HG03103 (cell line): ENCODE measurements around the gene CEP131.

Source experiments
- ATAC-seq: cut with Tn5 transposase; IDR thresholded peaks from one replicate; pipeline ENCODE4 v1.9.1; 2021; ENCODE audit warnings: low read depth; ENCODE audit not compliant: unreplicated experiment

The CEP131 gene

DNA sequence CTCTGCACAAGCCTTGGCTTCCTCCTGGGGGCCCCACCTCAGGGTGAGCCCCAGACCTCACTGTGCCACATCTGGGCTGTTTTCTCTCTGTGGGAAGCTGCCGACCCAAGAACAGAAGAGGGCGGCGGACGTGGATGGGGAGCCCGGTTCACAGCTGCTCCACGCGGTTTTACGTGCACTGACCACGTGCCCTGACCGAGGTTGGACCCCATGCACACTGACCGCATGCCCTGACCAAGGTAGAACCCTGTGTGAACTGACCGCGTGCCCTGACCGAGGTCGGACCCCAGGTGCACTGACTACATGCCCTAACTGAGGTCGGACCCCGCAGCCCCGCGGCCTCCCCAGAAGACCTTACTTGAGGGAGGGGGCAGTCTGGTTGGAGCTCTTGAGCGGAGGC, 19.6 kb downstream of the CEP131 start:
- no peak for ATAC-seq

DNA sequence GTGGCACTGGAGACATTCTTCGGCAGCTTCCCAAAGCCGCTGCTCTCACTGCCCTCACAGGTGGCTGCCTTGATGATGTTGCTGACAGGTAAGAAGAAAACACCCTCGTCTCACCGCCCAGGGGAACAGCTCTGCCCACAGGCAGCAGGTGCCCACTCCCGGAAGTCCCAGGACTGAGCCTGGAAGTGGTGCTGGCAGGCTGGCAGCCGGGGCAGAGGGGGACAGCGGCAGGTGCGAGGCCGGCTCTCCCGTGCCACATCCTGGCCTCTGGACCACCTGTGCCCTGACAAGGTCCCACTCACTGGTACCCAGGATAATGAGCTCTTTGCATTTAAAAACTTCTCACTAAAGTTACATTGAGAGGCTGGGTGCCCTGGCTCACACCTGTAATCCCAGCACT, 20.4 kb downstream of the CEP131 start:
- no peak for ATAC-seq

DNA sequence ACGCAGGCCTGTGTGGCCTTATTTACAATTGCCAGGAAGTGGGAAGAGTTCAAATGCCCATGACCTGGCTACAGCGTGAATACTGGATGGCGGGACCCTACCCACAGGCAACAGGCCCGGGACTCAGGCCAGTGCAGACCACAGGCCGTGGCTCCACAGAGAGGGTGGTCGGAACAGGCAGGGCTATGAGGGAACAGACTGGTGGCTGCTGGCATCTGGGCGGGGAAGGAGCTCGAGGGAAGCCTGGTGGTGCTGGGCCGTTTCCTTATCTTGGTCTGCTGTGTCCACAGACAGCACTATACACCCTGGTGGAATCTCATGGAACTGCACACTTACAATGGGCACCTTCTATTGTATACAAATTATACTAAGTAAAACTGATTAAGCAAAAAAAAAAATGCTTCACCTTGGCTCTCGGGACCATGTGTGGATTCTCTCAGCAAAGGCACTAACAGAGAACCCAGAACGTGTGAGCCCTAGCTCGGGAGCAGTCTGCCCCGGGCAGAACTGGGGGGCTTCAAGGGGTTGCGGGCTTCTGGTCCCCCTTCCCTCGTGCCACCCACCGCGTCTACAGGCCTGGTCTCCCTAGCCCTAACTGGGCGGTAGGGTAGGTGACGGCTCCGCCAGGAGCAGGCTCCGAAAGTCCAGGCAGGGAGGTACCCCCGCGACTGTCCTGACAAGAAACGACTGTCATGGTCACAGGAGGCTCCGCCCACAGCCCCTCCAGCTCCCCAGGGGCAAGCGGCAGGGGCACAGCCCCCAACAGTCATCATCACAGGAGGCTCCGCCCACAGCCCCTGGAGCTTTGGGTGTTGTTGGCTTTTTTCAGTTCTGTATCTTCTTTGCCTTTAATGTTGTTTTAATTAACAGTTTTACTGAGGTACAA, 21.8 kb downstream of the CEP131 start:
- ATAC-seq: no peak

GRCh38 chr17:81200201-81200600, 22.6 kb downstream of the CEP131 start:
- ATAC-seq: no peak

DNA sequence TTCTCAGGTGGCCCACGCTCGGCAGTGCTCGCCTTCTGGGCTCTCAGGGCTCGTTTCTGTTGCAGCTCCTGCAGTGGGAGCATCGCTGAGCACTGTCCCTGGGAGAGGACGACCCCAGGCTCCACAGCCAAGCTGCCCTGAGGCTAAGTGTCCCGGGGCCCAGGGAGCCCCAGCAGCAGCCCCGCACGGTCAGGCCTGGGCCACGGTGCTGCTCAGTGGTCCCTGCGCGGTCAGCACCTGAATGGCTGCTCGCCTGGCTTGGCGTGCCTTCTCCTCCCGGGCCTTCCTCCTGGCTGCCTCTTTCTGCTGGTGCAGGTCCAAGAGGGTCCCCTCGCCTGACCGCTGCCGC, 23.3 kb downstream of the CEP131 start:
- no peak for ATAC-seq

GRCh38 chr17:81198826-81199481, 23.8 kb downstream of the CEP131 start:
- no peak for ATAC-seq

DNA sequence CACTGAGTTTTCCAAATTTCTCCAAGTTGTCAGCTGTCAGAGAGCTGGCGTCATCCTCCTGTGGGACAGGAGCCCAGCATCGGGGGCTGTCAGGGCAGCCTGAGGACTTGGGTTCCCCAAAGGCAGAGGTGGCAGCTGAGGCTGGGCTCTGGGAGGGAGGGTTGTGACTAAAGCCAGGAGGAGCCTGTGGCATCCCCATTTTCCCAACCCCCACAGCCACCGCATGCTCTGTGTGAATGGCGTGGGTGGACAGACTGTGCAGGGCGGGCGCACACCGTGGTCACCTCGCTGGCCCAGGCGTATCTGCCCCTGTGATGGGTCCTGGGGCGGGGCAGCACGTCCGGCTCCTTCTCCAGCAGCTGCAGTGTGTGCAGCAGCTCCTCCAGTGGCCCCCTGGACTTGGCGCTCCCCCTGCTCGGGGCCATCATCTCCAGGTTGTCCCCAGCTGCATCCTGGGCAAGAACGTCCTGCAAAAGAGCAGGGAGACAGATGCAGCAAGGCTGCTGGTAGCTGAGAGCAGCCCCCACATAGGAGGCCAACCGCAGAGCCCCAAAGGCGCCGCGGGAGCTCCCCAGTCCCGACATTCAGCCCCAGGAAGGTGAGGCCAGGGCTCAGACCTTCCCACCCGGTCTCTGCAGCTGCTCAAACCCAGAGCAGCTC, 24.8 kb downstream of the CEP131 start:
- no peak for ATAC-seq

DNA sequence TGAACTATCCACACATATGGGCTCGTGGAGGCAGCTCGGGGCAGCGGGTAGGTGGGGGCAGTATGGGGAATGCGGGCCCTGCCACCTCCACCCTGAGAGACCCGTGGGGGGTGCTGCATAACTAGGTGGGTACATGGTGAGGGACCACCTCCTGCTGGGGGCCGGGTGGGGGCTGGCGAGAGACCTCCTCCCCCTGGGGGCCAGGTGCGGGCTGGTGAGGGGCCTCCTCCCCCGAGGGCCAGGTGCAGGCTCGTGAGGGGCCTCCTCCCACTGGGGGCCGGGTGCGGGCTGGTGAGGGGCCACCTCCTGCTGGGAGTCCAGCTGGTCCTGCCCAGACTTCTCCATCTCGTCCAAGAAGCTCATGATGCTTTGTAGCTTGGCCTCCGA, 25.4 kb downstream of the CEP131 start:
- ATAC-seq: no peak

- no peak for ATAC-seq
Measured at GRCh38 chr17:81196505-81197408, 26.0 kb downstream of the CEP131 start.

- no peak for ATAC-seq
Measured at GRCh38 chr17:81195941-81196495, 26.7 kb downstream of the CEP131 start.

- ATAC-seq: no peak
Measured at GRCh38 chr17:81194941-81195901, 27.5 kb downstream of the CEP131 start.

DNA sequence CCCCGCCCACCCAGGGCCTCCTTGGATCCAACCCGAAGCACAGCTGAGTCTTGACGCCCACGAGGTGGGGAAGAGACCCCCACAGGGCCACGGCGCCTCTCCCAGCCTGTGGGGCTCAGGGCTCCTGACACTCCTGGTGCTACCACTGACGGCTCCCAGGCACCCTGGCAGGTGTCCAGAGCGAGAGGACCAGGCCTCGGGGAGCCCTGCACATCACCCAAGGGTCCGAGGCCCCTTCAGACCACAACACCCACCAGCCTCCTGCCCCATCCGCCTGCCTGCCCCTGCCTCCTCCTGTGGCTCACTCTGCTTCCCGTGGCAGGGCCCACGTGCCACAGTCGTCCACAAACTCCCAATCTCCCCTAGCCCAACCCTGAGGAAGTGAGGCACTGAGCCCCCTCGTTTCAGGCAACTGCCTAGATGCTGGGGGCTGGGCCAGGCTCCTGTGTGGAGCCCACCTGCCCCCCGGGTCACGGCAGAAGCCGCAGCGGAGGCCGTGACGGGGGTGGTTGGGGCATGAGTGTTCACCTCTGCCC, 28.5 kb downstream of the CEP131 start:
- ATAC-seq: no peak

- ATAC-seq: no peak
Measured at GRCh38 chr17:81193470-81194224, 29.1 kb downstream of the CEP131 start.

DNA sequence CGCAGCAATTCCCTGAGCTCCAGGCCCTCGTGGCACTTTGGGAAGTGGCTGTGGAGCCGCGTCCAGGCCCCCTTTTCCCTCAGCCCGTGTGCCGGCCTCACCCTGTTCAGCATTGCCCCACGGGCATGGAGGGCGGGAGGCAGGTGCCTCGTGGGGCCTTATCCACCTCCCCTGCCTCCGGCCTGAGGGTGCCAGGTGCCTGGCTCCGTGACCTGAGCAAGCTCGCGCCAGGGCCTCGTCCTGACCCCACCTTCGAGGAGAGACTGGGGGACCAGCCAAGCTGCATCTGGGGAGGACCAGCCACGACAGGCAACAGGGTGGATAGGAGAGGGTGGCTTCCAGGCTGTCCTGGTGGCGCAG, 29.7 kb downstream of the CEP131 start:
- ATAC-seq: no peak

- no peak for ATAC-seq
Measured at GRCh38 chr17:81192386-81193050, 30.2 kb downstream of the CEP131 start.

GRCh38 chr17:81191646-81192045, 31.1 kb downstream of the CEP131 start:
- no peak for ATAC-seq

DNA sequence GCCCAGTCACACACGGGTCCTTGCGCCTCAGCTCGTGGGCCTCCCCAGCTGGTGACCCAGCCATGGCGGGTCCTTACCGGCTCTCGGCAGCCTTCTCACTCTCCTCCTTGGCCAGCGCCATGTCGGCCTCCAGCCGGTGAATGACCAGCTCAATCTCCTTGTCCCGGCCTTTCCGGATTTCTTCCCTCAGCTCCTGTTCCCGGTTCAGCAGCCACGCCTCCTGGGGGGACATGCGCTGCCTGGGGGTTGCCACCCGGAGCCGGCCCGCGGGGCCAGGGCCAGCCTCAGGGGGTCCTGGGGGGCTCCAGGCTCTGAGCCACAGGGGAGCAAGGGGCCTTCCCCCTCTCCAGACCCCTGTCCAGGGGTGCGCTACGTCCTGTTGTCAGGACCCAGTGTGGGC, 31.6 kb downstream of the CEP131 start:
- no peak for ATAC-seq

DNA sequence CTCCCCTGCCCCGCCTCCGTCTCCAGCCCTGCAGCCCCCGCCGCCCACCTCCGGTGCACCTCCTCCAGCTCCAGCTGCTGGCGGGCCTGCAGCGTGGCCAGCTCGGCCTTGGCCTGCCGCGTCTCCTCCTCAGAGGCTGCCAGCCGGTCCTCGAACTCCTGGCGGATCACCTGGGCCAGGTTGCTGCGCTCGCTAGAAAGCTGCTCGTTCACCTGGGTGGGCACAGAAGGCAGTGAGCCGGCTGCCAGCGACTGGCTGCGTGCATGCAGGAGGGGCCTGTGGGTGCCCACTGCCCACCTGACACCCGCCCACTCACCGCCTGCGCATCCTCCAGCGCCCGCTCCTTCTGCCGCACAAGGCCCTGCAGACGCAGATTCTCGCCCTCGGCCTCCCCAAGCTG, 32.2 kb downstream of the CEP131 start:
- ATAC-seq: no peak
